Sigmoid colon (tissue), 7 donors: ENCODE measurements around the gene CALHM4. TPM values are rescaled to one million over a fixed set of nuclear protein-coding genes. Genes with fewer than 3 reads are reported as not detected.

Experiments
- DNase-seq: peaks from one replicate; pipeline ENCODE4 v3.0.0-alpha.2; 2019
- H3K27ac ChIP-seq, 4 donors: fragments of 200-600 bp; sonication (generic); one replicate each; pipeline ENCODE4 v1.5.1; 2016 to 2019; ENCODE audit warnings: mild to moderate bottlenecking in 1 of 4
- H3K27me3 ChIP-seq, 3 donors: fragments of 200-600 bp; sonication (generic); one replicate each; pipeline ENCODE4 v1.5.1; 2019; ENCODE audit warnings: mild to moderate bottlenecking in 1 of 3
- H3K36me3 ChIP-seq, 4 donors: fragments of 200-600 bp; sonication (generic); one replicate each; pipeline ENCODE4 v1.5.1; 2016 to 2019
- H3K4me1 ChIP-seq, 4 donors: fragments of 200-600 bp; sonication (generic); one replicate each; pipeline ENCODE4 v1.5.1; 2017 to 2019
- H3K4me3 ChIP-seq, 4 donors: fragments of 200-600 bp; sonication (generic); one replicate each; pipeline ENCODE4 v1.5.1; 2017 to 2019; ENCODE audit warnings: mild to moderate bottlenecking in 2 of 4, moderate library complexity in 1 of 4
- H3K9me3 ChIP-seq, 4 donors: fragments of 200-600 bp in 3 of 4; sonication (generic) in 3 of 4; one replicate each; pipeline versions ENCODE4 v1.5.1 to v1.6.1; 2013 to 2019
- CTCF ChIP-seq, 4 experiments: fragments of 450-650 bp in 3 of 4; fragments of 200-600 bp in 1 of 4; IDR thresholded peaks; one replicate each; pipeline ENCODE4 v1.5.1; 2016 to 2019; ENCODE audit warnings: antibody characterized with exemption in 4 of 4, mild to moderate bottlenecking in 3 of 4, moderate library complexity in 2 of 4
- EP300 ChIP-seq, 4 donors: sonication (generic); formaldehyde crosslinking; IDR thresholded peaks; one replicate each; pipeline ENCODE4 v1.6.1; 2017; ENCODE audit warnings: antibody characterized with exemption in 4 of 4
- POLR2A ChIP-seq, 2 donors: fragments of 450-650 bp; IDR thresholded peaks; one replicate each; pipeline ENCODE4 v1.6.1; 2016; ENCODE audit warnings: antibody characterized with exemption in 2 of 2, mild to moderate bottlenecking in 2 of 2, moderate library complexity in 2 of 2
- POLR2AphosphoS5 ChIP-seq, 4 donors: sonication (generic); formaldehyde crosslinking; IDR thresholded peaks; one replicate each; pipeline ENCODE4 v1.6.1; 2017; ENCODE audit warnings: antibody characterized with exemption in 4 of 4
- WGBS, 2 donors: extraction: QIAGEN DNeasy Blood & Tissue Kit; methylation state at CpG; one replicate each; pipeline ENCODE4 v1.1.7; 2013; 5-methylcytosine and 5-hydroxymethylcytosine counted together
- intact Hi-C: fragments of 100-400 bp; cut with DNase I; formaldehyde crosslinking; loops from one replicate; pipeline ENCODE4 v1.15.1; 2023
- polyA plus RNA-seq, 3 donors: library from polyadenylated mRNA; stranded (reverse); fragments of 200-250 nt; gene quantifications; one replicate each; pipeline ENCODE4 v1.2.3, GENCODE V29; 2013
- total RNA-seq, 4 donors: library from RNA; depleted of rRNA; stranded (reverse); fragments of >200 nt; gene quantifications; one replicate each; pipeline ENCODE4 v1.1.0, GENCODE V29; 2016
- donor health status: healthy with polysubstance abuse.
- donor health status: Bipolar disorder and iron deficiency.
- donor health status: healthy.

Gene CALHM4
- total RNA-seq (not detected), polyA plus RNA-seq (not detected)

GRCh38 chr6:116553451-116553850 lies at the start of gene CALHM4:
Gene CALHM4 (plus strand): TSS chr6:116553751. CDS start chr6:116553794, 43 bp downstream.
- no peak within 1 kb of the TSS for H3K27ac ChIP-seq
- no peak within 1 kb of the TSS for H3K4me3 ChIP-seq
- no peak for DNase-seq
- H3K36me3 ChIP-seq: no peaks in the 10 kb centered on the region
- intact Hi-C loops: no loop called here
- TF ChIP-seq POLR2A (IDR thresholded peaks at IDR 0.05) (no peak), CTCF (IDR thresholded peaks at IDR 0.05) (no peak), POLR2AphosphoS5 (IDR thresholded peaks at IDR 0.05) (no peak), EP300 (IDR thresholded peaks at IDR 0.05) (no peak)
- peaks cover 0 to 8% (median 2%) of the 10 kb centered on the region in 4 donors for H3K4me1 ChIP-seq
- H3K27me3 ChIP-seq: no peaks in the 10 kb centered on the region
- no peaks in the 10 kb centered on the region for H3K9me3 ChIP-seq

- TF ChIP-seq POLR2AphosphoS5 (IDR thresholded peaks at IDR 0.05) (no peak), CTCF (IDR thresholded peaks at IDR 0.05) (no peak), EP300 (IDR thresholded peaks at IDR 0.05) (no peak), POLR2A (IDR thresholded peaks at IDR 0.05) (no peak)
These were observed 46.2 kb upstream of the CALHM4 start for GRCh38 chr6:116507324-116507723.

GRCh38 chr6:116508527-116508926 lies 45.0 kb upstream of the CALHM4 start:
- DNase-seq: no peak
- Histone ChIP-seq H3K4me1 (peaks cover 0 to 13% (median 5%) of the 10 kb centered on the region in 4 donors), H3K27me3 (no peaks in the 10 kb centered on the region), H3K9me3 (no peaks in the 10 kb centered on the region), H3K4me3 (no peak overlapping the region), H3K27ac (no peak overlapping the region), H3K36me3 (no peaks in the 10 kb centered on the region)
- TF ChIP-seq CTCF (IDR thresholded peaks at IDR 0.05) (no peak), EP300 (IDR thresholded peaks at IDR 0.05) (no peak), POLR2AphosphoS5 (IDR thresholded peaks at IDR 0.05) (no peak), POLR2A (IDR thresholded peaks at IDR 0.05) (no peak)
- intact Hi-C loops: no loop called here

More at GRCh38 chr6:116507324-116507723, 46.2 kb upstream of the CALHM4 start:
- Histone ChIP-seq H3K4me1 (peaks cover 0 to 2% (median 0%) of the 10 kb centered on the region in 4 donors), H3K9me3 (peaks cover 0 to under 1% (median 0%) of the 10 kb centered on the region in 4 donors), H3K4me3 (no peak overlapping the region), H3K27ac (no peak overlapping the region), H3K36me3 (no peaks in the 10 kb centered on the region), H3K27me3 (no peaks in the 10 kb centered on the region)
- intact Hi-C loops: no loop called here
- DNase-seq: no peak
- 91 to 92% methylated on average over 3 of the region's 3 CpGs for WGBS, 2 donors

- TF ChIP-seq EP300 (IDR thresholded peaks at IDR 0.05) (no peak), CTCF (IDR thresholded peaks at IDR 0.05) (peak in 3 of 4 experiments; percentile 50 to 66 (median 50)), POLR2AphosphoS5 (IDR thresholded peaks at IDR 0.05) (peak; percentile 44 to 63 (median 58)), POLR2A (IDR thresholded peaks at IDR 0.05) (no peak)
- H3K9me3 ChIP-seq: no peaks in the 10 kb centered on the region
- H3K36me3 ChIP-seq: no peaks in the 10 kb centered on the region
- H3K27ac ChIP-seq: peak within 1 kb of the TSS; percentile 77 to 84 (median 82)
- peak within 1 kb of the TSS; percentile 21 to 51 (median 42) for H3K4me3 ChIP-seq
- no peaks in the 10 kb centered on the region for H3K27me3 ChIP-seq
- intact Hi-C loops: loop anchor here (5.0 kb wide), 1 partner anchor 234 kb away; the partner anchor contains the start of gene TSPYL1
- DNase-seq: peak; percentile 72
- peaks cover 0 to 19% (median 7%) of the 10 kb centered on the region in 4 donors for H3K4me1 ChIP-seq
- WGBS, 2 donors: 57 to 65% methylated on average over 10 of the region's 10 CpGs
These were observed 42.0 kb upstream of the CALHM4 start, which contains the start of gene CALHM5 for GRCh38 chr6:116511424-116512110. Gene CALHM5 (plus strand): TSS chr6:116511639. CDS start chr6:116511697, 58 bp downstream.
